ENCODE results near the gene NOXA1.

Gene NOXA1

GRCh38 chr9:137429546-137429890 lies 6.3 kb downstream of the NOXA1 start:
- Mint-ChIP-seq H3K9me3 (no peaks in the 10 kb centered on the region), H3K27me3 (no peaks in the 10 kb centered on the region), H3K4me1 (no peaks in the 10 kb centered on the region), H3K27ac (ENCODE audit: low read depth) (no peak overlapping the region), H3K4me3 (no peak overlapping the region), H3K36me3 (ENCODE audit: insufficient read depth) (no peaks in the 10 kb centered on the region)
- DNase-seq (ENCODE audit: low spot score in 2 of 2) (no peak), ATAC-seq (replicated peaks; ENCODE audit: extremely low read depth, poor library complexity, severe bottlenecking) (no peak)

GRCh38 chr9:137429974-137430722 lies 7.0 kb downstream of the NOXA1 start:
- H3K4me3 Mint-ChIP-seq: no peak overlapping the region
- H3K27me3 Mint-ChIP-seq: no peaks in the 10 kb centered on the region
- ATAC-seq (replicated peaks; ENCODE audit: extremely low read depth, poor library complexity, severe bottlenecking): no peak

DNA sequence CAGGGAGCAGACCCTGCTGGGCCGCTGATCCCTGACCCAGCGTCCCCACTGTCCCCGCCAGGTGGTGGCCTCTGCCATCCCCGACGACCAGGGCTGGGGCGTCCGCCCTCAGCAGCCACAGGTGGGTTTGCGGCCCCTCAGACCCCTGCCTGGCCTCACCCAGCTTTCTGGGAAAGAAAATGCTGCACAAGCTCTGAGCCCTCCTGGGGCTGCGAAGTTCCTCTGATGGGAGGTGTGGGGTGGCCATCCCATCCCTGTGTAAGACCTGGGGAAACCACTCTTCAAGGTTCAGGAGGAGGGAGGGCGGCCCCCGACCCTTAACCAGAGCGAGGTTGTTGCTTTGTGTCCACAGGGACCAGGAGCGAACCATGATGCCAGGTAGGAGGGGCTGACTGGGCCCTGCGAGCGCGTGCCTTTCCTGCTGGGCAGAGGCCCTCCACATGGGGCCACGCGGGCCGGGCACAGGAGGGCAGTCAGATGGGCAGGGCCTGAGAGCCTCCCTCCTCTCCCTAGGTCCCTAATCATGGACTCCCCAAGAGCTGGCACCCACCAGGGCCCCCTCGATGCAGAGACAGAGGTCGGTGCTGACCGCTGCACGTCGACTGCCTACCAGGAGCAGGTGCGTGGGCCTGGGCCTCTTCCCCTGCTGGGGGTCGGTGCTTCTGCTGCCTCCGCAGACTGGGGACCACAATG lies 7.7 kb downstream of the NOXA1 start:
- no peak for ATAC-seq (replicated peaks; ENCODE audit: extremely low read depth, poor library complexity, severe bottlenecking)
- H3K4me3 Mint-ChIP-seq: no peak overlapping the region
- DNase-seq (ENCODE audit: low spot score in 2 of 2): no peak
- H3K36me3 Mint-ChIP-seq (ENCODE audit: insufficient read depth): no peaks in the 10 kb centered on the region
- H3K4me1 Mint-ChIP-seq: no peaks in the 10 kb centered on the region
- no peak overlapping the region for H3K27ac Mint-ChIP-seq (ENCODE audit: low read depth)
- H3K27me3 Mint-ChIP-seq: no peaks in the 10 kb centered on the region
- no peaks in the 10 kb centered on the region for H3K9me3 Mint-ChIP-seq

More at GRCh38 chr9:137429974-137430722, 7.0 kb downstream of the NOXA1 start:
- no peak overlapping the region for H3K27ac Mint-ChIP-seq (ENCODE audit: low read depth)
- H3K9me3 Mint-ChIP-seq: no peaks in the 10 kb centered on the region
- no peaks in the 10 kb centered on the region for H3K4me1 Mint-ChIP-seq
- no peaks in the 10 kb centered on the region for H3K36me3 Mint-ChIP-seq (ENCODE audit: insufficient read depth)
- no peak for DNase-seq (ENCODE audit: low spot score in 2 of 2)

GRCh38 chr9:137431416-137431931 lies 8.3 kb downstream of the NOXA1 start:
- Mint-ChIP-seq H3K4me3 (no peak overlapping the region), H3K27me3 (no peaks in the 10 kb centered on the region), H3K27ac (ENCODE audit: low read depth) (no peak overlapping the region), H3K9me3 (no peaks in the 10 kb centered on the region), H3K36me3 (ENCODE audit: insufficient read depth) (no peaks in the 10 kb centered on the region), H3K4me1 (no peaks in the 10 kb centered on the region)
- DNase-seq (ENCODE audit: low spot score in 2 of 2) (no peak), ATAC-seq (replicated peaks; ENCODE audit: extremely low read depth, poor library complexity, severe bottlenecking) (no peak)

- Mint-ChIP-seq H3K4me1 (no peaks in the 10 kb centered on the region), H3K4me3 (no peak overlapping the region), H3K27me3 (no peaks in the 10 kb centered on the region), H3K9me3 (no peaks in the 10 kb centered on the region), H3K27ac (ENCODE audit: low read depth) (no peak overlapping the region), H3K36me3 (ENCODE audit: insufficient read depth) (no peaks in the 10 kb centered on the region)
- DNase-seq (ENCODE audit: low spot score in 2 of 2) (no peak), ATAC-seq (replicated peaks; ENCODE audit: extremely low read depth, poor library complexity, severe bottlenecking) (no peak)
These were observed 9.6 kb downstream of the NOXA1 start for GRCh38 chr9:137432687-137433348.

DNA sequence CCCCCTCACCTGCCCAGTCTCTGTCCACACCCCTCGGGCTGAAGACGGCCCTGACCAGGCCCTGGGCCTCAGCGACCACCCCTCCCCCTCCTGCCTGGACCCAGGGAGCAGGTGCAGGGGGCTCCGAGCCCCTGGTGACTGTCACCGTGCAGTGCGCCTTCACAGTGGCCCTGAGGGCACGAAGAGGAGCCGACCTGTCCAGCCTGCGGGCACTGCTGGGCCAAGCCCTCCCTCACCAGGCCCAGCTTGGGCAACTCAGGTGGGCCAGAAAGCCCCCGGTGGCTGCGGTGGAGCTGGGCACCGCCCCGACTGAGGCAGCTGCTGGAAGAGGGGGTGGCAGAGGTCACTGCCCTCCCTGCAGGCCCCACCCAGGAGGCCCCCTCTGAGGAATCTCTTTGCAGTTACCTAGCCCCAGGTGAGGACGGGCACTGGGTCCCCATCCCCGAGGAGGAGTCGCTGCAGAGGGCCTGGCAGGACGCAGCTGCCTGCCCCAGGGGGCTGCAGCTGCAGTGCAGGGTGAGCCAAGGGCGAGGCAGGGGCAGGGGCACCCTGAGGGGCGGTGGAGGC lies 10.2 kb downstream of the NOXA1 start:
- no peaks in the 10 kb centered on the region for H3K36me3 Mint-ChIP-seq (ENCODE audit: insufficient read depth)
- DNase-seq (ENCODE audit: low spot score in 2 of 2) (no peak), ATAC-seq (replicated peaks; ENCODE audit: extremely low read depth, poor library complexity, severe bottlenecking) (no peak)
- H3K27ac Mint-ChIP-seq (ENCODE audit: low read depth): no peak overlapping the region
- H3K9me3 Mint-ChIP-seq: no peaks in the 10 kb centered on the region
- H3K4me1 Mint-ChIP-seq: no peaks in the 10 kb centered on the region
- H3K27me3 Mint-ChIP-seq: no peaks in the 10 kb centered on the region
- H3K4me3 Mint-ChIP-seq: no peak overlapping the region

DNA sequence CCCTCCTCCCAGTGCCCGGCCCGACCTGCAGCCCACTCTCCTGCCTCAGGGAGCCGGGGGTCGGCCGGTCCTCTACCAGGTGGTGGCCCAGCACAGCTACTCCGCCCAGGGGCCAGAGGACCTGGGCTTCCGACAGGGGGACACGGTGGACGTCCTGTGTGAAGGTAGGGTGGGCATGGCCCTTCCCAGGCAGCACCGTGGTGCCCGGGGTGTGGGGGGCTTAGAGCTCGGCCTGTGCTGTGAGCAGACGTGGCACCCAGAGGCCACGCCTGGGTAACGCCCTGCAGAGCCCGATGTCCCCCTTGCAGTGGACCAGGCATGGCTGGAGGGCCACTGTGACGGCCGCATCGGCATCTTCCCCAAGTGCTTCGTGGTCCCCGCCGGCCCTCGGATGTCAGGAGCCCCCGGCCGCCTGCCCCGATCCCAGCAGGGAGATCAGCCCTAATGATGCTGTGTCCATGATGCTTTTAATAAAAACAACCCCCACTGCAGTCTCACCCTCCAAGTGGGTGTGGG lies 10.8 kb downstream of the NOXA1 start:
- H3K4me3 Mint-ChIP-seq: no peak overlapping the region
- no peaks in the 10 kb centered on the region for H3K36me3 Mint-ChIP-seq (ENCODE audit: insufficient read depth)

GRCh38 chr9:137434498-137435380 lies 11.5 kb downstream of the NOXA1 start:
- Mint-ChIP-seq H3K4me1 (no peaks in the 10 kb centered on the region), H3K4me3 (no peak overlapping the region), H3K27me3 (no peaks in the 10 kb centered on the region), H3K9me3 (no peaks in the 10 kb centered on the region), H3K36me3 (ENCODE audit: insufficient read depth) (peaks cover 1% of the 10 kb centered on the region), H3K27ac (ENCODE audit: low read depth) (no peak overlapping the region)
- DNase-seq (ENCODE audit: low spot score in 2 of 2): no peak
- ATAC-seq (replicated peaks; ENCODE audit: extremely low read depth, poor library complexity, severe bottlenecking): no peak

More for the DNA sequence above, 10.8 kb downstream of the NOXA1 start:
- Mint-ChIP-seq H3K4me1 (no peaks in the 10 kb centered on the region), H3K27ac (ENCODE audit: low read depth) (no peak overlapping the region), H3K9me3 (no peaks in the 10 kb centered on the region), H3K27me3 (no peaks in the 10 kb centered on the region)
- DNase-seq (ENCODE audit: low spot score in 2 of 2) (no peak), ATAC-seq (replicated peaks; ENCODE audit: extremely low read depth, poor library complexity, severe bottlenecking) (no peak)

DNA sequence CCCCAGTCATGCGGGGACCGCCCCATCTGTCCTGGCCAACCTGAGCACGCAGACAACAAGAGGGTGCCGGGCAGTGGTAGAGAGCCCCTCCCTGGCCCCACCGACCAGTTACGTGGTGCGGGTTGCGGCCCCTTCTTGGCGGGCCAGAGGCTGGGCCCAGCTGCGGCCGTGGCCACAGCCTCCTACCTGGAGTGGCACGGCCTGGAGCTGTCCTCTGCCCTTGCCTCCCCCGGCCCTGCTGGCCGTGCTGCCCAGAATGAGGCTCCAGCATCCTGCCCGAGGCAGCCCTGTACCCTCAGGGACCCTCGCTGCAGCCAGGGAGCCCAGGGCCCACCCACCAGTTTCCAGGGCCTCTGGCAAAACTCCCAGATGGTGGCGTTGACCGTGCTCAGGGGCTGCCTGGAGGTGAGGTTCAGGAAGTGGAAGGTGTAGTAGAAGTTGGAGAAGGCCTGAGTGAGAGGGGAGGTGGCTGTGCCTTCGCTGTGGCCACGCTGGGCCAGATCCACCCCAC lies 12.2 kb downstream of the NOXA1 start:
- H3K4me1 Mint-ChIP-seq: no peaks in the 10 kb centered on the region

GRCh38 chr9:137435980-137436760 lies 13.0 kb downstream of the NOXA1 start:
- Mint-ChIP-seq H3K27ac (ENCODE audit: low read depth) (no peak overlapping the region), H3K4me3 (no peak overlapping the region), H3K9me3 (no peaks in the 10 kb centered on the region), H3K27me3 (no peaks in the 10 kb centered on the region), H3K36me3 (ENCODE audit: insufficient read depth) (peaks cover 1% of the 10 kb centered on the region), H3K4me1 (no peaks in the 10 kb centered on the region)
- DNase-seq (ENCODE audit: low spot score in 2 of 2) (no peak), ATAC-seq (replicated peaks; ENCODE audit: extremely low read depth, poor library complexity, severe bottlenecking) (no peak)

More for the DNA sequence above, 12.2 kb downstream of the NOXA1 start:
- Mint-ChIP-seq H3K9me3 (no peaks in the 10 kb centered on the region), H3K4me3 (no peak overlapping the region), H3K36me3 (ENCODE audit: insufficient read depth) (peaks cover 1% of the 10 kb centered on the region), H3K27me3 (no peaks in the 10 kb centered on the region), H3K27ac (ENCODE audit: low read depth) (no peak overlapping the region)
- ATAC-seq (replicated peaks; ENCODE audit: extremely low read depth, poor library complexity, severe bottlenecking): no peak
- DNase-seq (ENCODE audit: low spot score in 2 of 2): no peak
